Breast epithelium (tissue), 4 donors: ENCODE results near the gene ESRRA. TPM values are rescaled to one million over a fixed set of nuclear protein-coding genes. Genes with fewer than 3 reads are reported as not detected.
"Not testable (repeated sequence)": the region's sequence is repeated elsewhere in the genome, so short reads cannot be mapped to it uniquely, and the experiment has no call there.

Experiments used
- DNase-seq, 2 donors: peaks; one replicate each; pipeline ENCODE4 v3.0.0-alpha.2; 2019; ENCODE audit warnings: low spot score in 2 of 2
- H3K27ac ChIP-seq, 2 donors: fragments of 200-600 bp; sonication (generic) in 1 of 2; one replicate each; pipeline ENCODE4 v1.5.1; 2016 to 2019; ENCODE audit warnings: mild to moderate bottlenecking in 1 of 2
- H3K27me3 ChIP-seq, 2 donors: fragments of 200-600 bp; sonication (generic) in 1 of 2; one replicate each; pipeline versions ENCODE4 v1.5.1 to v1.6.0; 2017 to 2019; ENCODE audit warnings: control low read depth in 1 of 2, mild to moderate bottlenecking in 1 of 2
- H3K36me3 ChIP-seq: fragments of 200-600 bp; one replicate; pipeline ENCODE4 v1.5.1; 2019
- H3K4me1 ChIP-seq, 2 donors: fragments of 200-600 bp; sonication (generic); one replicate each; pipeline ENCODE4 v1.5.1; 2016 to 2019; ENCODE audit warnings: control low read depth in 1 of 2
- H3K4me3 ChIP-seq, 3 donors: fragments of 200-600 bp; sonication (generic); 1 replicate in 2 of 3; 2 replicates in 1 of 3; pipeline ENCODE4 v1.5.1; 2016 to 2019; ENCODE audit warnings: mild to moderate bottlenecking in 3 of 3, moderate library complexity in 2 of 3
- H3K9me3 ChIP-seq, 2 donors: fragments of 200-600 bp; sonication (generic) in 1 of 2; one replicate each; pipeline ENCODE4 v1.5.1; 2016 to 2019; ENCODE audit warnings: control low read depth in 1 of 2
- CTCF ChIP-seq, 3 donors: fragments of 450-650 bp; IDR thresholded peaks; one replicate each; pipeline ENCODE4 v1.5.1; 2016 to 2017; ENCODE audit warnings: antibody characterized with exemption in 3 of 3, mild to moderate bottlenecking in 3 of 3, moderate library complexity in 3 of 3
- POLR2A ChIP-seq: fragments of 450-650 bp; IDR thresholded peaks from one replicate; pipeline ENCODE4 v1.6.1; 2016; ENCODE audit warnings: antibody characterized with exemption, mild to moderate bottlenecking, moderate library complexity
- POLR2AphosphoS5 ChIP-seq, 3 donors: sonication (generic); formaldehyde crosslinking; IDR thresholded peaks; one replicate each; pipeline ENCODE4 v1.6.1; 2017; ENCODE audit warnings: antibody characterized with exemption in 3 of 3
- intact Hi-C: fragments of 100-400 bp; cut with DNase I; formaldehyde crosslinking; loops from one replicate; pipeline ENCODE4 v1.15.1; 2023; ENCODE audit warnings: low total_unique reads
- total RNA-seq, 3 donors: library from RNA; depleted of rRNA; stranded (reverse); fragments of >200 nt; gene quantifications; one replicate each; pipeline ENCODE4 v1.1.0, GENCODE V29; 2016

The ESRRA gene
- total RNA-seq, 3 donors from 2014 or later = 38.2 to 43.9 (median 39.5) TPM

- Histone ChIP-seq H3K27me3 (no peaks in the 10 kb centered on the region), H3K36me3 (no peaks in the 10 kb centered on the region), H3K9me3 (no peaks in the 10 kb centered on the region), H3K27ac (peak overlapping the region; percentile 62 to 78), H3K4me3 (no peak overlapping the region), H3K4me1 (peaks cover 0 to 6% of the 10 kb centered on the region in 2 donors)
- intact Hi-C loops = no loop called here
- no peak for TF ChIP-seq POLR2AphosphoS5 (IDR thresholded peaks at IDR 0.05)
- no peak for TF ChIP-seq POLR2A
- TF ChIP-seq CTCF (IDR thresholded peaks at IDR 0.05) = no peak
- DNase-seq = no peak
These were observed 7.6 kb downstream of the ESRRA start for GRCh38 chr11:64312947-64313346.

- TF ChIP-seq POLR2A (no peak), POLR2AphosphoS5 (IDR thresholded peaks at IDR 0.05) (no peak), CTCF (IDR thresholded peaks at IDR 0.05) (no peak)
- H3K36me3 ChIP-seq = no peaks in the 10 kb centered on the region
- peak overlapping the region in 2 of 3 donors; percentile 9 to 44 for H3K4me3 ChIP-seq
- no peak for DNase-seq
- no peaks in the 10 kb centered on the region for H3K9me3 ChIP-seq
- intact Hi-C loops = no loop called here
- no peaks in the 10 kb centered on the region for H3K27me3 ChIP-seq
- peak overlapping the region; percentile 62 to 78 for H3K27ac ChIP-seq
- peaks cover 0 to 6% of the 10 kb centered on the region in 2 donors for H3K4me1 ChIP-seq
These were observed 8.3 kb downstream of the ESRRA start for GRCh38 chr11:64313491-64314145.

GRCh38 chr11:64314146-64314804 lies 9.0 kb downstream of the ESRRA start:
- Histone ChIP-seq H3K27me3 (no peaks in the 10 kb centered on the region), H3K9me3 (no peaks in the 10 kb centered on the region), H3K4me1 (peaks cover 0 to 12% of the 10 kb centered on the region in 2 donors), H3K27ac (peak overlapping the region; percentile 62 to 78), H3K36me3 (no peaks in the 10 kb centered on the region), H3K4me3 (peak overlapping the region in 2 of 3 donors; percentile 9 to 44)
- intact Hi-C loops = no loop called here
- no peak for DNase-seq
- no peak for TF ChIP-seq POLR2A

GRCh38 chr11:64314805-64315561 lies 9.7 kb downstream of the ESRRA start:
- no peak for DNase-seq
- intact Hi-C loops = no loop called here

GRCh38 chr11:64315667-64316526 lies 10.6 kb downstream of the ESRRA start:
- DNase-seq, H3K9me3 ChIP-seq, H3K27me3 ChIP-seq, intact Hi-C loops, H3K36me3 ChIP-seq: not testable (repeated sequence)
- Histone ChIP-seq H3K4me3 (peak overlapping the region in 1 of 3 donors; percentile 95), H3K4me1 (peaks cover 0 to 14% of the 10 kb centered on the region in 2 donors), H3K27ac (peak overlapping the region in 1 of 2 donors; percentile 98)

More at GRCh38 chr11:64314805-64315561, 9.7 kb downstream of the ESRRA start:
- no peaks in the 10 kb centered on the region for H3K36me3 ChIP-seq
- no peaks in the 10 kb centered on the region for H3K27me3 ChIP-seq
- TF ChIP-seq POLR2A = no peak
- TF ChIP-seq POLR2AphosphoS5 (IDR thresholded peaks at IDR 0.05) = no peak
- no peak for TF ChIP-seq CTCF (IDR thresholded peaks at IDR 0.05)
- H3K4me3 ChIP-seq = no peak overlapping the region
- H3K4me1 ChIP-seq = peaks cover 0 to 14% of the 10 kb centered on the region in 2 donors
- no peak overlapping the region for H3K27ac ChIP-seq
- H3K9me3 ChIP-seq = no peaks in the 10 kb centered on the region
